Cardiac fibroblast (primary cell): ENCODE data around the gene PIAS4.

Experiments
- DNase-seq, 2 donors: peaks; one replicate each; pipeline versions ENCODE4 v3.0.0 to v3.0.0-alpha.2; 2010; ENCODE audit warnings: low read depth in 2 of 2
- H3K4me3 ChIP-seq, 2 donors: replicated peaks in 1 of 2; 1 replicate in 1 of 2; 2 replicates in 1 of 2; pipeline ENCODE4 v1.5.1; 2011; ENCODE audit warnings: low read depth in 2 of 2, low read length in 2 of 2, mild to moderate bottlenecking in 2 of 2, moderate library complexity in 1 of 2
- CTCF ChIP-seq: IDR thresholded peaks from one replicate; pipeline ENCODE4 v1.5.1; 2011; ENCODE audit warnings: low read depth, mild to moderate bottlenecking, low read length, inconsistent platforms

The PIAS4 gene

GRCh38 chr19:4023600-4024398 lies 16.3 kb downstream of the PIAS4 start:
- H3K4me3 ChIP-seq = no peak overlapping the region
- TF ChIP-seq CTCF = no peak
- DNase-seq = no peak

GRCh38 chr19:4025317-4025716 lies 17.8 kb downstream of the PIAS4 start:
- H3K4me3 ChIP-seq = no peak overlapping the region
- no peak for DNase-seq
- TF ChIP-seq CTCF = no peak

GRCh38 chr19:4027146-4027545 lies 19.6 kb downstream of the PIAS4 start:
- no peak overlapping the region for H3K4me3 ChIP-seq
- TF ChIP-seq CTCF = no peak
- no peak for DNase-seq

GRCh38 chr19:4028334-4029246 lies 21.1 kb downstream of the PIAS4 start:
- no peak for DNase-seq
- H3K4me3 ChIP-seq = no peak overlapping the region
- no peak for TF ChIP-seq CTCF

GRCh38 chr19:4029247-4029614 lies 21.7 kb downstream of the PIAS4 start:
- TF ChIP-seq CTCF = no peak

GRCh38 chr19:4030552-4030951 lies 23.0 kb downstream of the PIAS4 start:
- TF ChIP-seq CTCF = no peak
- no peak for DNase-seq
- H3K4me3 ChIP-seq = no peak overlapping the region

More at GRCh38 chr19:4029247-4029614, 21.7 kb downstream of the PIAS4 start:
- DNase-seq = no peak
- H3K4me3 ChIP-seq = no peak overlapping the region
